ENCODE measurements around the gene HIC2. TPM values are rescaled to one million over a fixed set of nuclear protein-coding genes. Genes with fewer than 3 reads are reported as not detected.

HIC2 gene
- polyA plus RNA-seq, 1 experiment, result 0.93 TPM

GRCh38 chr22:21445437-21446127 lies 28.4 kb downstream of the HIC2 start:
- H3K9me3 ChIP-seq (ENCODE audit: control insufficient read depth, insufficient read depth, low read length), result no peaks in the 10 kb centered on the region; the same call in 1 of the 2 replicates
- ChIA-PET POLR2A (no interaction called here), CTCF (no interaction called here)
- no peaks in the 10 kb centered on the region for H3K27me3 ChIP-seq (ENCODE audit: control insufficient read depth, insufficient read depth, low read length)
- no peak overlapping the region for H3K27ac ChIP-seq (ENCODE audit: low read depth, low read length)
- no peak for TF ChIP-seq CTCF (IDR thresholded peaks at IDR 0.05; ENCODE audit: low read depth, low read length)
- DNase-seq (ENCODE audit: low read depth, low spot score), result no peak
- no peak overlapping the region for H3K4me3 ChIP-seq (ENCODE audit: low read depth, low read length)

GRCh38 chr22:21446128-21446826 lies 29.1 kb downstream of the HIC2 start:
- CTCF ChIA-PET, result no interaction called here
- TF ChIP-seq CTCF (IDR thresholded peaks at IDR 0.05; ENCODE audit: low read depth, low read length), result no peak
- POLR2A ChIA-PET, result no interaction called here
- Histone ChIP-seq H3K27me3 (ENCODE audit: control insufficient read depth, insufficient read depth, low read length) (no peaks in the 10 kb centered on the region), H3K9me3 (ENCODE audit: control insufficient read depth, insufficient read depth, low read length) (no peaks in the 10 kb centered on the region; the same call in 1 of the 2 replicates), H3K27ac (ENCODE audit: low read depth, low read length) (no peak overlapping the region), H3K4me3 (ENCODE audit: low read depth, low read length) (no peak overlapping the region)
- no peak for DNase-seq (ENCODE audit: low read depth, low spot score)

GRCh38 chr22:21446827-21447690 lies 29.9 kb downstream of the HIC2 start:
- POLR2A ChIA-PET, result no interaction called here
- CTCF ChIA-PET, result no interaction called here

GRCh38 chr22:21447694-21448402 lies 30.7 kb downstream of the HIC2 start:
- no peak; the same call in 1 of the 2 replicates for TF ChIP-seq CTCF (IDR thresholded peaks at IDR 0.05; ENCODE audit: low read depth, low read length)
- no peak overlapping the region for H3K4me3 ChIP-seq (ENCODE audit: low read depth, low read length)
- CTCF ChIA-PET, result no interaction called here
- no peak overlapping the region for H3K27ac ChIP-seq (ENCODE audit: low read depth, low read length)
- DNase-seq (ENCODE audit: low read depth, low spot score), result no peak
- H3K9me3 ChIP-seq (ENCODE audit: control insufficient read depth, insufficient read depth, low read length), result no peaks in the 10 kb centered on the region; the same call in 1 of the 2 replicates
- POLR2A ChIA-PET, result no interaction called here
- no peaks in the 10 kb centered on the region for H3K27me3 ChIP-seq (ENCODE audit: control insufficient read depth, insufficient read depth, low read length)

More at GRCh38 chr22:21446827-21447690, 29.9 kb downstream of the HIC2 start:
- no peak for DNase-seq (ENCODE audit: low read depth, low spot score)
- Histone ChIP-seq H3K27me3 (ENCODE audit: control insufficient read depth, insufficient read depth, low read length) (no peaks in the 10 kb centered on the region), H3K4me3 (ENCODE audit: low read depth, low read length) (no peak overlapping the region), H3K27ac (ENCODE audit: low read depth, low read length) (no peak overlapping the region), H3K9me3 (ENCODE audit: control insufficient read depth, insufficient read depth, low read length) (no peaks in the 10 kb centered on the region; the same call in 1 of the 2 replicates)
- no peak for TF ChIP-seq CTCF (IDR thresholded peaks at IDR 0.05; ENCODE audit: low read depth, low read length)

Measured in AG04450 (cell line).